NCI-H1417 treated with DMSO at 0.1 percent for 48 hours (cell line): Measurements from ENCODE around the gene UNC13B.
"Not testable (repeated sequence)": the region's sequence is repeated elsewhere in the genome, so short reads cannot be mapped to it uniquely, and the experiment has no call there.

Experiments used
- DNase-seq: peaks from one replicate; lab custom pipeline; 2025; lab: John Stamatoyannopoulos, UW

The UNC13B gene

GRCh38 chr9:35161713-35162604 lies at the start of gene UNC13B:
TSS of gene UNC13B (plus strand) at chr9:35162009. CDS start at chr9:35162284, 275 bp downstream.
- peak; percentile 49 for DNase-seq

- DNase-seq: no peak
These were observed 49.4 kb upstream of the UNC13B start for GRCh38 chr9:35112257-35113020.

GRCh38 chr9:35114113-35114839 lies 47.5 kb upstream of the UNC13B start:
- peak; percentile 7 for DNase-seq

GRCh38 chr9:35114840-35115628 lies 46.8 kb upstream of the UNC13B start:
- no peak for DNase-seq

- peak; percentile 58 for DNase-seq
These were observed 45.9 kb upstream of the UNC13B start, which contains the start of gene ATOSB for GRCh38 chr9:35115680-35116538. TSS of gene ATOSB (minus strand) at chr9:35115862. CDS start at chr9:35108274, 7,588 bp downstream.

- no peak for DNase-seq
These were observed 45.3 kb upstream of the UNC13B start for GRCh38 chr9:35116539-35116897.

- peak; percentile 2 for DNase-seq
These were observed 44.8 kb upstream of the UNC13B start for GRCh38 chr9:35116898-35117551.

GRCh38 chr9:35134920-35135319 lies 26.9 kb upstream of the UNC13B start:
- no peak for DNase-seq

GRCh38 chr9:35135988-35136387 lies 25.8 kb upstream of the UNC13B start:
- DNase-seq: no peak

- no peak for DNase-seq
These were observed 24.9 kb upstream of the UNC13B start for GRCh38 chr9:35136866-35137265.

GRCh38 chr9:35140093-35140492 lies 21.7 kb upstream of the UNC13B start:
- no peak for DNase-seq

- DNase-seq: no peak
These were observed 19.8 kb upstream of the UNC13B start for GRCh38 chr9:35142037-35142436.

GRCh38 chr9:35147941-35148563 lies 13.8 kb upstream of the UNC13B start:
- not testable (repeated sequence) for DNase-seq

GRCh38 chr9:35152926-35153325 lies 8.9 kb upstream of the UNC13B start:
- DNase-seq: no peak

GRCh38 chr9:35156781-35157180 lies 5.0 kb upstream of the UNC13B start:
- DNase-seq: no peak

GRCh38 chr9:35157836-35158235 lies 4.0 kb upstream of the UNC13B start:
- not testable (repeated sequence) for DNase-seq

- no peak for DNase-seq
These were observed 3.1 kb upstream of the UNC13B start for GRCh38 chr9:35158501-35159280.

GRCh38 chr9:35162605-35163315 lies 951 bp downstream of the UNC13B start:
- DNase-seq: no peak
